ENCODE results near the gene IQCK. TPM values are rescaled to one million over a fixed set of nuclear protein-coding genes. Genes with fewer than 3 reads are reported as not detected.

The IQCK gene
- total RNA-seq, 2 donors from 2014 or later, result 26.0 to 42.2 TPM

GRCh38 chr16:19804538-19805323 is 86.7 kb downstream of the IQCK start:
- intact Hi-C loops (cut with DNase I), result no loop called here
- Histone ChIP-seq H3K4me1 (replicated peaks) (no peaks in the 10 kb centered on the region), H3K27ac (peak overlapping the region in 1 of 2 donors; percentile 5), H3K36me3 (no peaks in the 10 kb centered on the region), H3K4me3 (no peak overlapping the region), H3K9me3 (no peaks in the 10 kb centered on the region), H3K27me3 (replicated peaks; ENCODE audit: insufficient read depth) (no peaks in the 10 kb centered on the region)
- 38% methylated on average over 10 of the region's 10 CpGs for WGBS
- TF ChIP-seq POLR2AphosphoS5 (IDR thresholded peaks at IDR 0.05) (peak; percentile 21), POLR2A (IDR thresholded peaks at IDR 0.05) (no peak)
- TF ChIP-seq, protein P1, sequence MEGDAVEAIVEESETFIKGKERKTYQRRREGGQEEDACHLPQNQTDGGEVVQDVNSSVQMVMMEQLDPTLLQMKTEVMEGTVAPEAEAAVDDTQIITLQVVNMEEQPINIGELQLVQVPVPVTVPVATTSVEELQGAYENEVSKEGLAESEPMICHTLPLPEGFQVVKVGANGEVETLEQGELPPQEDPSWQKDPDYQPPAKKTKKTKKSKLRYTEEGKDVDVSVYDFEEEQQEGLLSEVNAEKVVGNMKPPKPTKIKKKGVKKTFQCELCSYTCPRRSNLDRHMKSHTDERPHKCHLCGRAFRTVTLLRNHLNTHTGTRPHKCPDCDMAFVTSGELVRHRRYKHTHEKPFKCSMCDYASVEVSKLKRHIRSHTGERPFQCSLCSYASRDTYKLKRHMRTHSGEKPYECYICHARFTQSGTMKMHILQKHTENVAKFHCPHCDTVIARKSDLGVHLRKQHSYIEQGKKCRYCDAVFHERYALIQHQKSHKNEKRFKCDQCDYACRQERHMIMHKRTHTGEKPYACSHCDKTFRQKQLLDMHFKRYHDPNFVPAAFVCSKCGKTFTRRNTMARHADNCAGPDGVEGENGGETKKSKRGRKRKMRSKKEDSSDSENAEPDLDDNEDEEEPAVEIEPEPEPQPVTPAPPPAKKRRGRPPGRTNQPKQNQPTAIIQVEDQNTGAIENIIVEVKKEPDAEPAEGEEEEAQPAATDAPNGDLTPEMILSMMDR (IDR thresholded peaks at IDR 0.05), result no peak
- peak; percentile 15 for DNase-seq (ENCODE audit: low spot score)

- H3K27ac ChIP-seq, result no peak overlapping the region
- no peak overlapping the region for H3K4me3 ChIP-seq
- no peaks in the 10 kb centered on the region for H3K4me1 ChIP-seq (replicated peaks)
- WGBS, result 93% methylated on average over 4 of the region's 4 CpGs
- H3K36me3 ChIP-seq, result no peaks in the 10 kb centered on the region
- TF ChIP-seq POLR2A (IDR thresholded peaks at IDR 0.05) (no peak), POLR2AphosphoS5 (IDR thresholded peaks at IDR 0.05) (no peak)
- TF ChIP-seq, protein P1 (IDR thresholded peaks at IDR 0.05), result no peak
- intact Hi-C loops (cut with DNase I), result no loop called here
- H3K27me3 ChIP-seq (replicated peaks; ENCODE audit: insufficient read depth), result no peaks in the 10 kb centered on the region
- H3K9me3 ChIP-seq, result no peaks in the 10 kb centered on the region
- DNase-seq (ENCODE audit: low spot score), result no peak
Observed at GRCh38 chr16:19805459-19806162, 87.5 kb downstream of the IQCK start.

DNA sequence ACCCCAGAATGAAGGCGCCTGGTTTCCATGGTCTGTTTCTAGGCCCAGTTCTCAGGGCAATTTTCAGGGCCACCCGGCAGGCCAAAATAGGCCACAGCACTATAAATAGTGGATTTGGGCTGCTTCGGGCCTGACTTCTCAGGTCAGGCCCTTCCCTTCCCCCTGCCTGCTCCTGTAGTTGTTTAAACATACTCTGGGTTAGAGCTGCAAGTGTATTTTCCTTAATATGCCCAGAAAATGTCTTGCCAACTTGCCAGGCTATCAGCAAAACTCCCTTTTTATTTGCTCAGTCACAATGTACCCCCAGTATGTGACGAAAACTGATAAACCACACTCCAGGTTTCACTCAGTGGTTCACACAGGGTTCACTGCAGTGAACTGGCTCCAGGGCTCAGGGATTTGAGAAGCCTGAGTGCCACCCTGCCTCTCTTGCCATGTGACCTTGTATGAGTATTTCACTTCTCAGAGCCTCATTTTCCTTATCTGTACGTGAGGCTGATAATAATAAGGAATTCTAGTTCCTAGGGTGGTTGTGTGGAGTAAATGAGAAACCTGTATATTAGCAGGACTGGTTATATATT is 90.1 kb downstream of the IQCK start:
- Histone ChIP-seq H3K4me1 (replicated peaks) (no peaks in the 10 kb centered on the region), H3K36me3 (no peaks in the 10 kb centered on the region), H3K4me3 (no peak overlapping the region), H3K27ac (no peak overlapping the region), H3K9me3 (no peaks in the 10 kb centered on the region), H3K27me3 (replicated peaks; ENCODE audit: insufficient read depth) (no peaks in the 10 kb centered on the region)
- TF ChIP-seq POLR2A (IDR thresholded peaks at IDR 0.05), result no peak
- TF ChIP-seq, protein P1 (IDR thresholded peaks at IDR 0.05), result no peak
- TF ChIP-seq POLR2AphosphoS5 (IDR thresholded peaks at IDR 0.05), result no peak
- DNase-seq (ENCODE audit: low spot score), result no peak
- WGBS, result 53% methylated on average over 5 of the region's 5 CpGs
- intact Hi-C loops (cut with DNase I), result no loop called here

DNA sequence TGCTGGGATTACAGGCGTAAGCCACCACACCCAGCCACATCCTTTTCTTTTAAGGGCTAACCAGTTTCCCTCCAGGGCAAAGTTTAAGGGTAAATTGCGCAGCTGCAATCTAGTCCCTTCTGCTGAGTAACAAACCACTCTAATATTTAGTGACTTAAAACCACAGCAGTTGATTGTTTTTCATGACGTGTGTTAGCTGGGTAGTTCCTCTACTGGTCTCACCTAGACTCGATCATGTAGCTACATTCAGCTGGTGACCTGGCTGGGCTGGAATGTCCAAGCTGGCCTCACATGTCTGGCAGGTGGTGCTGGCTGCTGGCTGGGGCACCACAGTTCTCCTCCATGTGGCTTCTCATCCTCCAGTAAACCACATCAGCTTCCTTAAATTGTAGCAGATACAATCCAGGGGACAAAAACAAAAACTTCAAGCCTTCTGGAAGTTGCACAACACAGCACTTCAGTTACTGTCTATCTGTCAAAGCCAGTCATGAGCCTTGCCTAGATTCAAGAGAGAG is 91.1 kb downstream of the IQCK start:
- H3K4me1 ChIP-seq (replicated peaks), result no peaks in the 10 kb centered on the region
- H3K36me3 ChIP-seq, result no peaks in the 10 kb centered on the region
- no peak overlapping the region for H3K4me3 ChIP-seq
- 82% methylated on average over 4 of the region's 4 CpGs for WGBS
- DNase-seq (ENCODE audit: low spot score), result no peak
- no peak overlapping the region for H3K27ac ChIP-seq
- intact Hi-C loops (cut with DNase I), result no loop called here
- TF ChIP-seq POLR2AphosphoS5 (IDR thresholded peaks at IDR 0.05) (no peak), POLR2A (IDR thresholded peaks at IDR 0.05) (no peak)
- TF ChIP-seq, protein P1 (IDR thresholded peaks at IDR 0.05), result no peak
- no peaks in the 10 kb centered on the region for H3K27me3 ChIP-seq (replicated peaks; ENCODE audit: insufficient read depth)
- no peaks in the 10 kb centered on the region for H3K9me3 ChIP-seq
